ENCODE measurements around the gene WRAP53. TPM values are rescaled to one million over a fixed set of nuclear protein-coding genes. Genes with fewer than 3 reads are reported as not detected.

The WRAP53 gene
- total and polyA plus RNA-seq, 2 experiments from 2014 or later, result 7.8 to 12.0 TPM

- H3K4me2 ChIP-seq, result no peak overlapping the region
- H4K20me1 ChIP-seq (ENCODE audit: insufficient read depth, poor library complexity, severe bottlenecking), result no peaks in the 10 kb centered on the region
- no peaks in the 10 kb centered on the region for H3K27me3 ChIP-seq
- no peak for TF ChIP-seq CTCF (IDR thresholded peaks at IDR 0.05; ENCODE audit: poor library complexity)
- TF ChIP-seq EZH2 (IDR thresholded peaks at IDR 0.05; ENCODE audit: borderline replicate concordance), result no peak
- TF ChIP-seq EZH2phosphoT487 (IDR thresholded peaks at IDR 0.05; ENCODE audit: low read depth, severe bottlenecking, unreplicated experiment), result no peak
- no peak overlapping the region for H3K4me3 ChIP-seq
- no peak overlapping the region for H3K27ac ChIP-seq
- 87% methylated on average over 10 of the region's 10 CpGs for WGBS (ENCODE audit: low lambda C conversion rate, missing lambda C conversion rate)
- no peaks in the 10 kb centered on the region for H3K4me1 ChIP-seq (ENCODE audit: insufficient read depth)
- DNase-seq (ENCODE audit: low spot score), result no peak
- no peak overlapping the region for H2AFZ ChIP-seq
- H3K9me2 ChIP-seq (replicated peaks; ENCODE audit: insufficient read depth), result no peaks in the 10 kb centered on the region
- no peaks in the 10 kb centered on the region for H3K9me3 ChIP-seq (ENCODE audit: low read depth)
- H3K36me3 ChIP-seq (replicated peaks; ENCODE audit: insufficient read depth, low read depth), result no peaks in the 10 kb centered on the region
- no peaks in the 10 kb centered on the region for H3K79me2 ChIP-seq
These were observed 20.4 kb upstream of the WRAP53 start for GRCh38 chr17:7667656-7668406.

GRCh38 chr17:7668482-7668881 is 19.8 kb upstream of the WRAP53 start:
- TF ChIP-seq EZH2phosphoT487 (IDR thresholded peaks at IDR 0.05; ENCODE audit: low read depth, severe bottlenecking, unreplicated experiment), result no peak
- TF ChIP-seq EZH2 (IDR thresholded peaks at IDR 0.05; ENCODE audit: borderline replicate concordance), result no peak
- TF ChIP-seq CTCF (IDR thresholded peaks at IDR 0.05; ENCODE audit: poor library complexity), result no peak
- over 99% methylated on average over 7 of the region's 7 CpGs for WGBS (ENCODE audit: low lambda C conversion rate, missing lambda C conversion rate)
- H3K36me3 ChIP-seq (replicated peaks; ENCODE audit: insufficient read depth, low read depth), result no peaks in the 10 kb centered on the region

GRCh38 chr17:7673239-7673638 is 15.0 kb upstream of the WRAP53 start:
- Histone ChIP-seq H3K9me2 (replicated peaks; ENCODE audit: insufficient read depth) (no peaks in the 10 kb centered on the region), H3K4me1 (ENCODE audit: insufficient read depth) (no peaks in the 10 kb centered on the region), H4K20me1 (ENCODE audit: insufficient read depth, poor library complexity, severe bottlenecking) (no peaks in the 10 kb centered on the region), H3K36me3 (replicated peaks; ENCODE audit: insufficient read depth, low read depth) (no peaks in the 10 kb centered on the region), H3K79me2 (peaks cover 10% of the 10 kb centered on the region), H3K27ac (no peak overlapping the region), H3K4me2 (no peak overlapping the region), H2AFZ (no peak overlapping the region), H3K9me3 (ENCODE audit: low read depth) (no peaks in the 10 kb centered on the region), H3K27me3 (no peaks in the 10 kb centered on the region), H3K4me3 (no peak overlapping the region)
- no peak for DNase-seq (ENCODE audit: low spot score)
- TF ChIP-seq EZH2 (IDR thresholded peaks at IDR 0.05; ENCODE audit: borderline replicate concordance) (no peak), CTCF (IDR thresholded peaks at IDR 0.05; ENCODE audit: poor library complexity) (peak; percentile 51)
- 87% methylated on average over 2 of the region's 2 CpGs for WGBS (ENCODE audit: low lambda C conversion rate, missing lambda C conversion rate)

More at GRCh38 chr17:7668482-7668881, 19.8 kb upstream of the WRAP53 start:
- Histone ChIP-seq H3K4me1 (ENCODE audit: insufficient read depth) (no peaks in the 10 kb centered on the region), H3K9me3 (ENCODE audit: low read depth) (no peaks in the 10 kb centered on the region), H2AFZ (no peak overlapping the region), H4K20me1 (ENCODE audit: insufficient read depth, poor library complexity, severe bottlenecking) (no peaks in the 10 kb centered on the region), H3K4me2 (no peak overlapping the region), H3K9me2 (replicated peaks; ENCODE audit: insufficient read depth) (no peaks in the 10 kb centered on the region), H3K27me3 (no peaks in the 10 kb centered on the region), H3K27ac (no peak overlapping the region), H3K79me2 (no peaks in the 10 kb centered on the region), H3K4me3 (no peak overlapping the region)
- no peak for DNase-seq (ENCODE audit: low spot score)

Measured in hepatocyte (in vitro differentiated cells).